ENCODE results near the gene PTPRM. TPM values are rescaled to one million over a fixed set of nuclear protein-coding genes. Genes with fewer than 3 reads are reported as not detected.

PTPRM gene
- total RNA-seq, 1 experiment from 2014 or later = 14.5 TPM

DNA sequence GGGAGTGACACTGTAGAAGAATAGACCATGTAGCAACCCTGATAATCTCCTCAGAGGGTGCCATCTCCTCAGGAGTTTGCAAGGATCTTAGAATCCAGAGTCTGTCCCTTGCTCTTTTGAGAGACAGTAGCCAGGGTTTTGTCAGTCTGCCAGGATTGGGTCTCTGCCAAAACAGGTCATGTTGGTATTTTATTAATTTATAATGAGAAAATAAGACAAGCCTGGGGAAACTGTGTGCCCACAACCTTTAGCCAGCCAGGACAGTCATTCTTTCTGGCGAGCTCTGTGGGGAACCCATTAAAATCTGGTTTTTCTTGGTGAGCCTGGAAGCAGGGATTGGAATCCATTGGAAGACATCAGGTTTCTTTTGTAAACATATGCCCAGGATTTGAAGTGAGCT, 78.6 kb downstream of the PTPRM start:
- intact Hi-C loops (cut with micrococcal nuclease) = no loop called here
- no peaks in the 10 kb centered on the region for H3K9me3 ChIP-seq (ENCODE audit: control insufficient read depth in 1 of 2, insufficient read depth in 1 of 2, low read depth in 1 of 2, low read length in 2 of 2)

DNA sequence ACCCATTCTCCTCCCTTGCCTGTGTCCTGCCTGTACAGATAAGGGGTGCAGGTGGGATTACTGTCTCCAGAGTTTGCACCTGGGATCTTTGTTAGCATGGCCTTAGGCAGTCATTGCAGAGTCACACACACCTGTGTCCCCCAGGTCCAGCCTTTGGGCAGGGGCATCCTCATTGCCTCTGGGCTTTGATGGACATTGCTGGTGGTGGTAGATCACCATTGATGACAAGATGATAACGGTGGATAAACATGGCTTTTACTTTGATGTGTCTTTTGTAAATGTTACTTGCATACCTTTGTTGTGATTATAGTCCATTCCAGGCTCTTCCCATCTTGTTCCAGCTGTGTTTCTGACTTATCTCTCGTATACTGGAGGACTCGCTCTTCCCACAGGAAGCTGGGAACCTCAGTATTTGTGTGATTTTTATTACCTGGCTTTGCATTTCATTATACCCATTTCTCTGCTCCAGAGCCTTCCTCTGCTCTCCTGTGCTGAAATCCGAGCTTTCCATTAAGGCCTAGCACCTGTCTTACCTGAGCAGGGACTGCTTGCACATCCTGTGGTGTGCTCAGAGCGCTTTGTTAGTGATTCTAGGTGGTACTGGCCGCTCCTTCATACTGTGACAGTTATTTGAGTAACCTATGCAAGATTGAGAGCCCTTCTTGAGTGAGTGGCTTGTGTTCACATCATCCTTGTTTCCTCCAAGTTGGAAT, 79.2 kb downstream of the PTPRM start:
- H3K4me2 ChIP-seq (ENCODE audit: low read length) = no peak overlapping the region
- TF ChIP-seq POLR2AphosphoS5 (IDR thresholded peaks at IDR 0.05; ENCODE audit: low read depth, low read length) = no peak
- no peak for TF ChIP-seq FOSL1 (IDR thresholded peaks at IDR 0.05; ENCODE audit: low read depth)
- no peak for TF ChIP-seq SRF (IDR thresholded peaks at IDR 0.05; ENCODE audit: low read depth)
- TF ChIP-seq, protein P1, sequence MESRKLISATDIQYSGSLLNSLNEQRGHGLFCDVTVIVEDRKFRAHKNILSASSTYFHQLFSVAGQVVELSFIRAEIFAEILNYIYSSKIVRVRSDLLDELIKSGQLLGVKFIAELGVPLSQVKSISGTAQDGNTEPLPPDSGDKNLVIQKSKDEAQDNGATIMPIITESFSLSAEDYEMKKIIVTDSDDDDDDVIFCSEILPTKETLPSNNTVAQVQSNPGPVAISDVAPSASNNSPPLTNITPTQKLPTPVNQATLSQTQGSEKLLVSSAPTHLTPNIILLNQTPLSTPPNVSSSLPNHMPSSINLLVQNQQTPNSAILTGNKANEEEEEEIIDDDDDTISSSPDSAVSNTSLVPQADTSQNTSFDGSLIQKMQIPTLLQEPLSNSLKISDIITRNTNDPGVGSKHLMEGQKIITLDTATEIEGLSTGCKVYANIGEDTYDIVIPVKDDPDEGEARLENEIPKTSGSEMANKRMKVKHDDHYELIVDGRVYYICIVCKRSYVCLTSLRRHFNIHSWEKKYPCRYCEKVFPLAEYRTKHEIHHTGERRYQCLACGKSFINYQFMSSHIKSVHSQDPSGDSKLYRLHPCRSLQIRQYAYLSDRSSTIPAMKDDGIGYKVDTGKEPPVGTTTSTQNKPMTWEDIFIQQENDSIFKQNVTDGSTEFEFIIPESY (IDR thresholded peaks at IDR 0.05; ENCODE audit: extremely low read depth, insufficient replicate concordance, low read length) = no peak
- TF ChIP-seq CBX3 (IDR thresholded peaks at IDR 0.05; ENCODE audit: low read depth) = no peak
- no peak for TF ChIP-seq TCF7L2 (IDR thresholded peaks at IDR 0.05; ENCODE audit: borderline replicate concordance, extremely low read depth, insufficient read depth, insufficient read length)
- no peak for TF ChIP-seq CEBPB (IDR thresholded peaks at IDR 0.05; ENCODE audit: low read depth)
- no peak for TF ChIP-seq EGR1 (IDR thresholded peaks at IDR 0.05; ENCODE audit: low read depth)
- TF ChIP-seq SIN3A (IDR thresholded peaks at IDR 0.05; ENCODE audit: low read depth) = no peak
- no peaks in the 10 kb centered on the region for H3K27me3 ChIP-seq (ENCODE audit: insufficient read depth, low read length)
- H3K9me3 ChIP-seq (ENCODE audit: control insufficient read depth in 1 of 2, insufficient read depth in 1 of 2, low read depth in 1 of 2, low read length in 2 of 2) = no peaks in the 10 kb centered on the region
- CTCF ChIA-PET = no interaction called here
- H3K9ac ChIP-seq (ENCODE audit: low read length) = no peak overlapping the region
- no peak overlapping the region for H2AFZ ChIP-seq (ENCODE audit: low read depth, low read length, poor library complexity, severe bottlenecking)
- H3K79me2 ChIP-seq (ENCODE audit: insufficient read depth, low read length) = no peaks in the 10 kb centered on the region
- no peaks in the 10 kb centered on the region for H3K9me2 ChIP-seq (ENCODE audit: insufficient read depth)
- no TSS peak for BruUV-seq (replicated peaks)
- no peaks in the 10 kb centered on the region for H4K20me1 ChIP-seq (ENCODE audit: insufficient read depth)
- intact Hi-C loops (cut with micrococcal nuclease) = no loop called here
- DNase-seq (ENCODE audit: low read depth, low spot score) = no peak
- RAD21 ChIA-PET (ENCODE audit: low non-redundant PET in 1 of 2, low total read pairs in 2 of 2, uncharacterized antibody in 2 of 2, unreplicated experiment in 2 of 2) = no interaction called here
- POLR2A ChIA-PET = no interaction called here
- H3K4me1 ChIP-seq (ENCODE audit: control insufficient read depth in 1 of 2, insufficient read depth in 2 of 2, low read length in 2 of 2) = no peaks in the 10 kb centered on the region
- no peak overlapping the region for H3K27ac ChIP-seq (ENCODE audit: low read depth, low read length)
- no peaks in the 10 kb centered on the region for H3K36me3 ChIP-seq (ENCODE audit: control insufficient read depth in 1 of 2, insufficient read depth in 2 of 2, low read length in 2 of 2)
- ATAC-seq = no peak
- H3K4me3 ChIP-seq (replicated peaks in 1 of 2; ENCODE audit: low read depth in 1 of 2, low read length in 2 of 2) = no peak overlapping the region

More for the DNA sequence above, 78.6 kb downstream of the PTPRM start:
- Histone ChIP-seq H3K36me3 (ENCODE audit: control insufficient read depth in 1 of 2, insufficient read depth in 2 of 2, low read length in 2 of 2) (no peaks in the 10 kb centered on the region), H2AFZ (ENCODE audit: low read depth, low read length, poor library complexity, severe bottlenecking) (no peak overlapping the region), H3K79me2 (ENCODE audit: insufficient read depth, low read length) (no peaks in the 10 kb centered on the region), H3K9me2 (ENCODE audit: insufficient read depth) (no peaks in the 10 kb centered on the region), H3K4me2 (ENCODE audit: low read length) (no peak overlapping the region), H3K27me3 (ENCODE audit: insufficient read depth, low read length) (no peaks in the 10 kb centered on the region), H4K20me1 (ENCODE audit: insufficient read depth) (no peaks in the 10 kb centered on the region), H3K4me3 (replicated peaks in 1 of 2; ENCODE audit: low read depth in 1 of 2, low read length in 2 of 2) (no peak overlapping the region), H3K9ac (ENCODE audit: low read length) (no peak overlapping the region), H3K4me1 (ENCODE audit: control insufficient read depth in 1 of 2, insufficient read depth in 2 of 2, low read length in 2 of 2) (no peaks in the 10 kb centered on the region), H3K27ac (ENCODE audit: low read depth, low read length) (no peak overlapping the region)
- POLR2A ChIA-PET = no interaction called here
- BruUV-seq (replicated peaks) = no TSS peak
- CTCF ChIA-PET = no interaction called here
- no peak for ATAC-seq
- RAD21 ChIA-PET (ENCODE audit: low non-redundant PET in 1 of 2, low total read pairs in 2 of 2, uncharacterized antibody in 2 of 2, unreplicated experiment in 2 of 2) = no interaction called here
- TF ChIP-seq CBX3 (IDR thresholded peaks at IDR 0.05; ENCODE audit: low read depth) (no peak), EZH2 (IDR thresholded peaks at IDR 0.05) (no peak), ZNF274 (IDR thresholded peaks at IDR 0.05; ENCODE audit: low read depth, low read length) (no peak), FOSL1 (IDR thresholded peaks at IDR 0.05; ENCODE audit: low read depth) (no peak), CEBPB (IDR thresholded peaks at IDR 0.05; ENCODE audit: low read depth) (no peak), EGR1 (IDR thresholded peaks at IDR 0.05; ENCODE audit: low read depth) (no peak), EZH2phosphoT487 (IDR thresholded peaks at IDR 0.05; ENCODE audit: borderline replicate concordance) (no peak), ELF1 (IDR thresholded peaks at IDR 0.05; ENCODE audit: borderline replicate concordance, low read depth) (no peak), SIN3A (IDR thresholded peaks at IDR 0.05; ENCODE audit: low read depth) (no peak), SP1 (IDR thresholded peaks at IDR 0.05; ENCODE audit: low read depth) (no peak)
- TF ChIP-seq, protein P2, sequence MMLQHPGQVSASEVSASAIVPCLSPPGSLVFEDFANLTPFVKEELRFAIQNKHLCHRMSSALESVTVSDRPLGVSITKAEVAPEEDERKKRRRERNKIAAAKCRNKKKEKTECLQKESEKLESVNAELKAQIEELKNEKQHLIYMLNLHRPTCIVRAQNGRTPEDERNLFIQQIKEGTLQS (IDR thresholded peaks at IDR 0.05) = no peak
- no peak for DNase-seq (ENCODE audit: low read depth, low spot score)

Data from HCT116 (cell line).